ENCODE measurements around the gene TRIM40.

- TF ChIP-seq TEAD4 (IDR thresholded peaks at IDR 0.05) (no peak), YY1 (IDR thresholded peaks at IDR 0.05; ENCODE audit: low read depth) (no peak), FOXM1 (IDR thresholded peaks at IDR 0.05; ENCODE audit: borderline replicate concordance, low read depth) (no peak), TAF1 (IDR thresholded peaks at IDR 0.05; ENCODE audit: low read depth) (no peak), MAX (IDR thresholded peaks at IDR 0.05) (no peak), REST (IDR thresholded peaks at IDR 0.05; ENCODE audit: low read depth) (no peak), EP300 (IDR thresholded peaks at IDR 0.05; ENCODE audit: borderline replicate concordance) (no peak), RAD21 (IDR thresholded peaks at IDR 0.05; ENCODE audit: low read depth) (no peak), EGR1 (IDR thresholded peaks at IDR 0.05) (no peak), CEBPB (IDR thresholded peaks at IDR 0.05) (no peak), USF1 (IDR thresholded peaks at IDR 0.05) (no peak), ZBTB7A (IDR thresholded peaks at IDR 0.05; ENCODE audit: low read depth) (no peak)
Measured at GRCh38 chr6:30102414-30102969, 33.4 kb upstream of the TRIM40 start.
